Lung microvascular endothelial cell (primary cell): ENCODE measurements around the gene ADD1. TPM values are rescaled to one million over a fixed set of nuclear protein-coding genes. Genes with fewer than 3 reads are reported as not detected.
A peak's percentile ranks its signal among the peaks of the same experiment; 100 is the strongest.

Experiments used
- DNase-seq, 2 donors: peaks; one replicate each; pipeline versions ENCODE4 v3.0.0 to v3.0.0-alpha.2; 2010; ENCODE audit warnings: low read depth in 2 of 2
- total RNA-seq: library from RNA; depleted of rRNA; stranded (reverse); fragments of >200 nt; gene quantifications from 2 replicates; pipeline ENCODE4 v1.2.1, GENCODE V29; 2014

The ADD1 gene
- total RNA-seq, 1 donor from 2014 or later: 156 TPM

GRCh38 chr4:2834001-2834921 is 9.4 kb upstream of the ADD1 start:
- DNase-seq: no peak

- no peak for DNase-seq
These were observed 7.7 kb upstream of the ADD1 start for GRCh38 chr4:2835978-2836377.

GRCh38 chr4:2836391-2836859 is 7.2 kb upstream of the ADD1 start:
- no peak for DNase-seq

GRCh38 chr4:2837110-2837903 is 6.3 kb upstream of the ADD1 start:
- DNase-seq: no peak

GRCh38 chr4:2837904-2838496 is 5.6 kb upstream of the ADD1 start:
- DNase-seq: peak; percentile 67 to 76

- no peak for DNase-seq
These were observed 4.6 kb upstream of the ADD1 start for GRCh38 chr4:2839060-2839459.

- no peak for DNase-seq
These were observed 869 bp upstream of the ADD1 start for GRCh38 chr4:2842687-2843262.

- DNase-seq: peak; percentile 69 to 75
These were observed 419 bp downstream of the ADD1 start for GRCh38 chr4:2843941-2844584.

GRCh38 chr4:2846172-2846571 is 2.5 kb downstream of the ADD1 start:
- no peak for DNase-seq

GRCh38 chr4:2847302-2847871 is 3.7 kb downstream of the ADD1 start:
- no peak for DNase-seq

- DNase-seq: no peak
These were observed 4.8 kb downstream of the ADD1 start for GRCh38 chr4:2848449-2848848.

GRCh38 chr4:2849267-2850152 is 5.9 kb downstream of the ADD1 start:
- no peak for DNase-seq

- DNase-seq: peak in 1 of 2 donors; percentile 44
These were observed 7.5 kb downstream of the ADD1 start for GRCh38 chr4:2850966-2851798.

- no peak for DNase-seq
These were observed 8.9 kb downstream of the ADD1 start for GRCh38 chr4:2852481-2852921.

- DNase-seq: no peak
These were observed 11.9 kb downstream of the ADD1 start for GRCh38 chr4:2855584-2855983.

- no peak for DNase-seq
These were observed 12.6 kb downstream of the ADD1 start for GRCh38 chr4:2856266-2856665.

GRCh38 chr4:2857349-2857927 is 13.8 kb downstream of the ADD1 start:
- DNase-seq: no peak

GRCh38 chr4:2858451-2859217 is 15.0 kb downstream of the ADD1 start:
- DNase-seq: peak in 1 of 2 donors; percentile 79
